Measurements from ENCODE around the gene SLC22A4. TPM values are rescaled to one million over a fixed set of nuclear protein-coding genes. Genes with fewer than 3 reads are reported as not detected.

SLC22A4 gene
- total RNA-seq, 4 donors from 2014 or later, result 0.25 to 1.1 (median 0.61) TPM

GRCh38 chr5:132315529-132316067, 21.4 kb downstream of the SLC22A4 start:
- H3K4me1 ChIP-seq, result peaks cover 0 to 4% (median 0%) of the 10 kb centered on the region in 3 donors
- 70% methylated on average over 2 of the region's 5 CpGs; no CpG with 5 or more reads in 1 of the 2 donors for WGBS, 2 donors (ENCODE audit: low coverage in 1 of 2)
- no peak overlapping the region for H3K4me3 ChIP-seq
- peaks cover 0 to 26% of the 10 kb centered on the region in 2 donors for H3K36me3 ChIP-seq
- no peak for ATAC-seq
- no peaks in the 10 kb centered on the region for H3K9me3 ChIP-seq
- H3K27me3 ChIP-seq, result no peaks in the 10 kb centered on the region
- TF ChIP-seq POLR2AphosphoS5 (IDR thresholded peaks at IDR 0.05), result no peak
- TF ChIP-seq EP300 (IDR thresholded peaks at IDR 0.05), result no peak
- no peak for TF ChIP-seq CTCF (IDR thresholded peaks at IDR 0.05)
- no peak for TF ChIP-seq POLR2A (IDR thresholded peaks at IDR 0.05)
- no peak overlapping the region for H3K27ac ChIP-seq

- WGBS, 2 donors (ENCODE audit: low coverage in 1 of 2), result 86% methylated on average over 1 of the region's 1 CpG
- peaks cover 0 to 27% of the 10 kb centered on the region in 2 donors for H3K36me3 ChIP-seq
- H3K4me1 ChIP-seq, result no peaks in the 10 kb centered on the region
- no peak overlapping the region for H3K4me3 ChIP-seq
- H3K9me3 ChIP-seq, result no peaks in the 10 kb centered on the region
- no peak for TF ChIP-seq CTCF (IDR thresholded peaks at IDR 0.05)
- TF ChIP-seq EP300 (IDR thresholded peaks at IDR 0.05), result no peak
- TF ChIP-seq POLR2AphosphoS5 (IDR thresholded peaks at IDR 0.05), result no peak
- TF ChIP-seq POLR2A (IDR thresholded peaks at IDR 0.05), result no peak
- H3K27ac ChIP-seq, result no peak overlapping the region
- ATAC-seq, result no peak
- no peaks in the 10 kb centered on the region for H3K27me3 ChIP-seq
Measured at GRCh38 chr5:132319975-132320374, 25.8 kb downstream of the SLC22A4 start.

GRCh38 chr5:132321109-132321721, 27.0 kb downstream of the SLC22A4 start:
- no peaks in the 10 kb centered on the region for H3K9me3 ChIP-seq
- WGBS, 2 donors (ENCODE audit: low coverage in 1 of 2), result 100% methylated on average over 2 of the region's 3 CpGs; no CpG with 5 or more reads in 1 of the 2 donors
- H3K36me3 ChIP-seq, result peaks cover 0 to 21% of the 10 kb centered on the region in 2 donors
- TF ChIP-seq POLR2AphosphoS5 (IDR thresholded peaks at IDR 0.05) (no peak), CTCF (IDR thresholded peaks at IDR 0.05) (no peak), EP300 (IDR thresholded peaks at IDR 0.05) (no peak), POLR2A (IDR thresholded peaks at IDR 0.05) (no peak)
- no peaks in the 10 kb centered on the region for H3K4me1 ChIP-seq
- no peak overlapping the region for H3K27ac ChIP-seq
- no peak overlapping the region for H3K4me3 ChIP-seq
- ATAC-seq, result no peak
- no peaks in the 10 kb centered on the region for H3K27me3 ChIP-seq

GRCh38 chr5:132322266-132322665, 28.1 kb downstream of the SLC22A4 start:
- H3K9me3 ChIP-seq, result no peaks in the 10 kb centered on the region

More at GRCh38 chr5:132322266-132322665, 28.1 kb downstream of the SLC22A4 start:
- WGBS, 2 donors (ENCODE audit: low coverage in 1 of 2), result 58 to 65% methylated on average over 2 to 8 of the region's 11 CpGs
- H3K27me3 ChIP-seq, result no peaks in the 10 kb centered on the region
- TF ChIP-seq CTCF (IDR thresholded peaks at IDR 0.05), result no peak
- no peak for TF ChIP-seq EP300 (IDR thresholded peaks at IDR 0.05)
- no peak for TF ChIP-seq POLR2A (IDR thresholded peaks at IDR 0.05)
- no peak for TF ChIP-seq POLR2AphosphoS5 (IDR thresholded peaks at IDR 0.05)
- peaks cover 0 to 14% of the 10 kb centered on the region in 2 donors for H3K36me3 ChIP-seq
- H3K4me3 ChIP-seq, result no peak overlapping the region
- no peak overlapping the region for H3K27ac ChIP-seq
- no peaks in the 10 kb centered on the region for H3K4me1 ChIP-seq
- ATAC-seq, result no peak
